ENCODE data around the gene GINS1.

- TF ChIP-seq CTCF (IDR thresholded peaks at IDR 0.05 in 8 of 11, conservative IDR thresholded peaks at IDR 0.05 in 3 of 11), result no peak
- no peak for TF ChIP-seq POLR2A (IDR thresholded peaks at IDR 0.05)
Observed at GRCh38 chr20:25389858-25390537, 17.5 kb upstream of the GINS1 start.
